H1 (cell line): ENCODE measurements around the gene RARRES2.
"Not testable (repeated sequence)": the region's sequence is repeated elsewhere in the genome, so short reads cannot be mapped to it uniquely, and the experiment has no call there.

Experiments
- PHF8 ChIP-seq: fragments of 200-600 bp; sonication (generic); conservative IDR thresholded peaks from 2 replicates; pipeline ENCODE4 v1.7.1; 2012; ENCODE audit warnings: low read depth, mild to moderate bottlenecking, inconsistent platforms, low read length, moderate library complexity
- RFX5 ChIP-seq: IDR thresholded peaks from 2 replicates; pipeline ENCODE4 v1.6.1; 2011; ENCODE audit warnings: low read depth, low read length, improper control_type of control experiment, borderline replicate concordance
- SRF ChIP-seq: IDR thresholded peaks from 2 replicates; pipeline ENCODE4 v1.6.1; 2011; ENCODE audit warnings: mild to moderate bottlenecking, low read depth, low read length, moderate library complexity
- TF ChIP-seq, protein P1 (sequence below), 3 experiments: IDR thresholded peaks; 1 replicate in 2 of 3; 2 replicates in 1 of 3; pipeline versions ENCODE4 v1.5.1 to v1.6.1; 2011; ENCODE audit warnings: low read length in 3 of 3, mild to moderate bottlenecking in 3 of 3, inconsistent platforms in 2 of 3, low read depth in 1 of 3, moderate library complexity in 1 of 3; ENCODE audit not compliant: insufficient read depth in 1 of 3; ENCODE audit errors: control extremely low read depth in 1 of 3
- TF ChIP-seq, protein P2 (sequence below): IDR thresholded peaks from 2 replicates; pipeline ENCODE4 v1.6.1; 2011; ENCODE audit warnings: low read length, improper control_type of control experiment

DNA sequence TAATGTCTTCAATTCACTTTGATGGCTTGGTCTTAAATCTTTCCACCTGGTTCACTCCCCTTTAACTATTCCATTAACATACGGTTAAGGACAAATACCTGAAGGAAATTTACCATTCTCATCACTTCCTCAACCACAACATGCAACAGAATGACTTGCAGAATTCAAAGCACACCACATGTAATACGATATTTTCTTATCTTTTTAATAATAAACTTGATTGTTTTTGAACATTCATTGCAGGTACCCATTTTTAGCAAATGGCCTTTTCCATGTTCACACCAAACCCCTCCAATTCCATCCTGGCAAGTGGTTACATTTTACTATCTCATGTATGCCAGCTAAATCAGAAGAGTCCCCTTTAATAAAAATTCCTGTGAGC, 35.5 kb downstream of the RARRES2 start:
- not testable (repeated sequence) for TF ChIP-seq RFX5, PHF8, SRF
- TF ChIP-seq, protein P1, sequence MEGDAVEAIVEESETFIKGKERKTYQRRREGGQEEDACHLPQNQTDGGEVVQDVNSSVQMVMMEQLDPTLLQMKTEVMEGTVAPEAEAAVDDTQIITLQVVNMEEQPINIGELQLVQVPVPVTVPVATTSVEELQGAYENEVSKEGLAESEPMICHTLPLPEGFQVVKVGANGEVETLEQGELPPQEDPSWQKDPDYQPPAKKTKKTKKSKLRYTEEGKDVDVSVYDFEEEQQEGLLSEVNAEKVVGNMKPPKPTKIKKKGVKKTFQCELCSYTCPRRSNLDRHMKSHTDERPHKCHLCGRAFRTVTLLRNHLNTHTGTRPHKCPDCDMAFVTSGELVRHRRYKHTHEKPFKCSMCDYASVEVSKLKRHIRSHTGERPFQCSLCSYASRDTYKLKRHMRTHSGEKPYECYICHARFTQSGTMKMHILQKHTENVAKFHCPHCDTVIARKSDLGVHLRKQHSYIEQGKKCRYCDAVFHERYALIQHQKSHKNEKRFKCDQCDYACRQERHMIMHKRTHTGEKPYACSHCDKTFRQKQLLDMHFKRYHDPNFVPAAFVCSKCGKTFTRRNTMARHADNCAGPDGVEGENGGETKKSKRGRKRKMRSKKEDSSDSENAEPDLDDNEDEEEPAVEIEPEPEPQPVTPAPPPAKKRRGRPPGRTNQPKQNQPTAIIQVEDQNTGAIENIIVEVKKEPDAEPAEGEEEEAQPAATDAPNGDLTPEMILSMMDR (IDR thresholded peaks at IDR 0.05; ENCODE audit: control extremely low read depth in 1 of 3, insufficient read depth in 1 of 3, low read depth in 1 of 3, low read length in 3 of 3): not testable (repeated sequence)
- TF ChIP-seq, protein P2, sequence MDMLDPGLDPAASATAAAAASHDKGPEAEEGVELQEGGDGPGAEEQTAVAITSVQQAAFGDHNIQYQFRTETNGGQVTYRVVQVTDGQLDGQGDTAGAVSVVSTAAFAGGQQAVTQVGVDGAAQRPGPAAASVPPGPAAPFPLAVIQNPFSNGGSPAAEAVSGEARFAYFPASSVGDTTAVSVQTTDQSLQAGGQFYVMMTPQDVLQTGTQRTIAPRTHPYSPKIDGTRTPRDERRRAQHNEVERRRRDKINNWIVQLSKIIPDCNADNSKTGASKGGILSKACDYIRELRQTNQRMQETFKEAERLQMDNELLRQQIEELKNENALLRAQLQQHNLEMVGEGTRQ: not testable (repeated sequence)
